ENCODE data around the gene GSK3A. TPM values are rescaled to one million over a fixed set of nuclear protein-coding genes. Genes with fewer than 3 reads are reported as not detected.

The GSK3A gene
- total RNA-seq: 10 to 100 TPM; 48.2 to 49.0 TPM

DNA sequence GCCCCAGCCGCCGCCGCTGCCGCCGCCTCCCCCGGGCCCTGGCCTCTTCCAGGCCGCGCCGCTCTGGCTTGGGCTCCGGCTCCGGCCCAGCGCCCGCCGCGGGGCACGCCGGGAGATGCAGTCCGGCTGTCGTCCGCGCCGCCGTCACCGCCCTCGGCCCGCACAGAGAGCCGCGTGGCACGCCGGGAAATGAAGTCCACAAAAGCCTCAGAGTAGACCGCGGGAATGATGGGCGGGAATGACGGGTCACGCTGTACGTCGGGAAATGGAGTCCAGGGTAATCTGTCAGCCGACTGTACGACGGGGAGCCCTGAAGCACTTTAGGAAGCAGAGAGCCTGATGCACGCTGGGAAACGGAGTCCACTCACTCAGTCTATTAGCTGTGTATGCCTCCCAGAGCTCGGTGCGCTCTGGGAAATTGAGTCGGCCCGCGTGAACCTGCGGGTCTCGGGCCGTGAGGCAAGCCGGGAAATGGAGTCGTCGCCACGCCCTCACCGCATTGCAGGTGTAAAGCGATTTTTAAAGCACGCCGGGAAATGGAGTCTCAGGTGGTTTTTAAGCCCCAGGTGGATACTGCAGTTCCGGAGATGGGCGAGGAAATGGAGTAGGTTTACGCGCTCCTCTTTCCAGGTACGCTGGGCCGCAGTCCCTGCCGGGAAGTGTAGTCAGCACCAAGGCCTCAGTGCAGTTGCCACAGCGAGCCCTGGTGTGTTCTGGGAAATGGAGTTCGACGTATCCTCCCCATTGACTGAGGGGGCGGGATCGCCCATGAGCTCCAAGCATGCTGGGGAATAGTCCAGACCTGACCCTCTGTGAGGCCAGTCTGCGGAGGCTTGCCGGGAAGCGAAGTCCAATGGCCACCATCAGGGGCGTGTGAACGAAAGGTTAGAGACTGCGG lies at the start of gene GSK3A:
GSK3A (minus strand) TSS at position 91 of the 898 bp plus-strand sequence. CDS start 137 bp downstream, outside the sequence.
- POLR2A ChIA-PET: interaction anchor here (0.8 to 2.4 kb wide), 8 partner anchors 9 to 57 kb away, joined by 3 to 15 read pairs (median 4); no protein-coding TSS in a partner anchor
- no peaks in the 10 kb centered on the region for H3K9me3 Mint-ChIP-seq (ENCODE audit: insufficient read depth)

GRCh38 chr19:42291435-42291810 lies 49.0 kb upstream of the GSK3A start:
- H3K27me3 Mint-ChIP-seq (ENCODE audit: low read depth): no peaks in the 10 kb centered on the region
- no peaks in the 10 kb centered on the region for H3K9me3 Mint-ChIP-seq (ENCODE audit: insufficient read depth)
- CTCF ChIA-PET: interaction anchor here (1.2 kb wide), 1 partner anchor 181 kb away, joined by 3 read pairs; no protein-coding TSS in a partner anchor
- DNase-seq: no peak
- POLR2A ChIA-PET: no interaction called here
- H3K27ac Mint-ChIP-seq: peak overlapping the region; percentile 11
- H3K36me3 Mint-ChIP-seq (ENCODE audit: low read depth): peaks cover 40% of the 10 kb centered on the region
- ATAC-seq: no peak
- peaks cover 8% of the 10 kb centered on the region for H3K4me1 Mint-ChIP-seq (ENCODE audit: low read depth)
- H3K4me3 Mint-ChIP-seq: no peak overlapping the region

More for the DNA sequence above, at the start of gene GSK3A:
- DNase-seq (peak; percentile 97), ATAC-seq (peak; percentile 81)
- no peaks in the 10 kb centered on the region for H3K27me3 Mint-ChIP-seq (ENCODE audit: low read depth)
- H3K36me3 Mint-ChIP-seq (ENCODE audit: low read depth): peaks cover 18% of the 10 kb centered on the region
- peak within 1 kb of the TSS; percentile 96 for H3K27ac Mint-ChIP-seq
- H3K4me3 Mint-ChIP-seq: peak within 1 kb of the TSS; percentile 95
- H3K4me1 Mint-ChIP-seq (ENCODE audit: low read depth): peaks cover 54% of the 10 kb centered on the region
- CTCF ChIA-PET: interaction anchor here (0.6 to 9.0 kb wide), 20 partner anchors 9 to 159 kb away, joined by 3 to 113 read pairs (median 4); partner anchors contain the start of genes DEDD2, PAFAH1B3, POU2F2 and PRR19

DNA sequence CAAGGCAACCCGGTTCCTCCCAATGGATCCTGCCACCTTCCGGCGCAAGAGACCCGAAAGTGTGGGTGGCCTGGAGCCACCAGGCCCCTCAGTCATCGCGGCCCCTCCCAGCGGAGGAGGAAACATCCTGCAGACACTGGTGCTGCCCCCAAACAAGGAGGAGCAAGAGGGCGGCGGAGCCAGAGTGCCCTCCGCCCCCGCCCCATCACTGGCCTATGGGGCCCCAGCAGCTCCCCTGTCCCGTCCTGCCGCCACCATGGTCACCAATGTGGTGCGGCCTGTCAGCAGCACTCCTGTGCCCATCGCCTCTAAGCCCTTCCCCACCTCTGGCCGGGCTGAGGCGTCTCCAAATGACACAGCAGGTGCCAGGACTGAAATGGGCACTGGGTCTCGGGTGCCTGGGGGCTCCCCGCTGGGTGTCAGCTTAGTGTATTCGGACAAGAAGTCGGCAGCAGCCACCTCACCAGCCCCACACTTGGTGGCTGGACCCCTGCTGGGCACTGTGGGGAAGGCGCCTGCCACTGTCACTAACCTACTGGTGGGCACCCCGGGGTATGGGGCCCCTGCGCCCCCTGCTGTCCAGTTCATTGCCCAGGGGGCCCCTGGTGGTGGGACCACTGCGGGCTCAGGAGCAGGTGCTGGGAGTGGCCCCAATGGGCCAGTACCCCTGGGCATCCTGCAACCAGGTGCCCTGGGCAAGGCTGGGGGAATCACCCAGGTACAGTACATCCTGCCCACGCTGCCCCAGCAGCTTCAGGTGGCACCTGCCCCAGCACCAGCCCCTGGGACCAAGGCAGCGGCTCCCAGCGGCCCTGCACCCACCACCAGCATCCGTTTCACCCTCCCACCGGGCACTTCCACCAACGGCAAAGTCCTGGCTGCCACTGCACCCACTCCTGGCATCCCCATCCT lies 48.4 kb upstream of the GSK3A start:
- POLR2A ChIA-PET: no interaction called here
- Mint-ChIP-seq H3K9me3 (ENCODE audit: insufficient read depth) (no peaks in the 10 kb centered on the region), H3K27me3 (ENCODE audit: low read depth) (no peaks in the 10 kb centered on the region), H3K36me3 (ENCODE audit: low read depth) (peaks cover 36% of the 10 kb centered on the region), H3K4me3 (no peak overlapping the region), H3K4me1 (ENCODE audit: low read depth) (peaks cover 12% of the 10 kb centered on the region), H3K27ac (no peak overlapping the region)
- DNase-seq (peak; percentile 65), ATAC-seq (peak; percentile 75)
- CTCF ChIA-PET: interaction anchor here (1.2 kb wide), 1 partner anchor 181 kb away, joined by 3 read pairs; no protein-coding TSS in a partner anchor

DNA sequence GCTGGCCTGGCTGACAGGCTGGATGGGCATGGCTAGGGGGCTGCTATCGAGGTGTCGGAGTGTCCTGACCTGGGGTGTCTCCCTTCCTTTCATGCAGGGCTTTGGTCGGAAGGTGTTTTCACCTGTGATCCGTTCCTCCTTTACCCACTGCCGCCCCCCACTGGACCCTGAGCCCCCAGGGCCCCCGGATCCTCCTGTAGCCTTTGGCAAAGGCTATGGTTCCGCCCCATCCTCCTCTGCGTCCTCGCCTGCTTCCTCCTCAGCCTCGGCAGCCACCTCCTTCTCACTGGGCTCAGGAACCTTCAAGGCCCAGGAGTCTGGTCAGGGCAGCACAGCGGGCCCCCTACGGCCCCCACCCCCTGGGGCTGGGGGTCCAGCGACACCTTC lies 47.7 kb upstream of the GSK3A start:
- CTCF ChIA-PET: interaction anchor here (1.2 kb wide), 1 partner anchor 180 kb away, joined by 3 read pairs; no protein-coding TSS in a partner anchor
- no peaks in the 10 kb centered on the region for H3K27me3 Mint-ChIP-seq (ENCODE audit: low read depth)
- no peak overlapping the region for H3K27ac Mint-ChIP-seq
- no peak for ATAC-seq
- peaks cover 35% of the 10 kb centered on the region for H3K36me3 Mint-ChIP-seq (ENCODE audit: low read depth)
- no peak overlapping the region for H3K4me3 Mint-ChIP-seq
- peaks cover 18% of the 10 kb centered on the region for H3K4me1 Mint-ChIP-seq (ENCODE audit: low read depth)
- H3K9me3 Mint-ChIP-seq (ENCODE audit: insufficient read depth): no peaks in the 10 kb centered on the region
- POLR2A ChIA-PET: no interaction called here
- no peak for DNase-seq

GRCh38 chr19:42289556-42290041 lies 47.2 kb upstream of the GSK3A start:
- H3K4me3 Mint-ChIP-seq: no peak overlapping the region
- ChIA-PET CTCF (no interaction called here), POLR2A (interaction anchor here (1.1 kb wide), 1 partner anchor 10 kb away, joined by 3 read pairs; no protein-coding TSS in a partner anchor)
- ATAC-seq: no peak
- H3K27me3 Mint-ChIP-seq (ENCODE audit: low read depth): no peaks in the 10 kb centered on the region
- H3K36me3 Mint-ChIP-seq (ENCODE audit: low read depth): peaks cover 35% of the 10 kb centered on the region
- H3K4me1 Mint-ChIP-seq (ENCODE audit: low read depth): peaks cover 23% of the 10 kb centered on the region
- no peak overlapping the region for H3K27ac Mint-ChIP-seq
- DNase-seq: no peak
- H3K9me3 Mint-ChIP-seq (ENCODE audit: insufficient read depth): no peaks in the 10 kb centered on the region

GRCh38 chr19:42288881-42289555 lies 46.6 kb upstream of the GSK3A start:
- no peak overlapping the region for H3K4me3 Mint-ChIP-seq
- H3K27ac Mint-ChIP-seq: no peak overlapping the region
- H3K4me1 Mint-ChIP-seq (ENCODE audit: low read depth): peaks cover 23% of the 10 kb centered on the region
- no peaks in the 10 kb centered on the region for H3K27me3 Mint-ChIP-seq (ENCODE audit: low read depth)
- ChIA-PET POLR2A (interaction anchor here (1.1 kb wide), 1 partner anchor 9 kb away, joined by 3 read pairs; no protein-coding TSS in a partner anchor), CTCF (interaction anchor here (1.5 kb wide), 1 partner anchor 104 kb away, joined by 5 read pairs; no protein-coding TSS in a partner anchor)
- ATAC-seq (no peak), DNase-seq (no peak)
- H3K9me3 Mint-ChIP-seq (ENCODE audit: insufficient read depth): no peaks in the 10 kb centered on the region
- peaks cover 31% of the 10 kb centered on the region for H3K36me3 Mint-ChIP-seq (ENCODE audit: low read depth)

DNA sequence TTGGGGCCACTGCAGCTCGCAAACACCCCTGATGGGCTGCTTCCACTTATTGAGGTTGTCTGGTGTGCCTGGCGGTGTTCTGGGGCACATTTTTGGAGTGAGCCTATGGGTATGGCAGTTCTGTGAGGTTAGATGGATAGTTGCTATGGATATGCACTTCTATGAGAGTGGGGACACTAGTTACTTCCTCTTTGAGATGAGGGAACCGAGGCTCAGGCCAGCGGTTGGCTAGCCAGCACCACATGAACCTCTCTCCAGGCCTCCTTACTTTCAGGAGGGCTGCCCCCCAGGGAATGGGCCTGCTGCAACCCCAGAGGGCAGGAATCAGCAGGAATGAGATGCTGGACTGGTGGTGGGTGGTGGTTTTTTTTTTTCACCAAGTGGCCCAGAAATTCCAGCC lies 46.0 kb upstream of the GSK3A start:
- POLR2A ChIA-PET: interaction anchor here (1.1 kb wide), 1 partner anchor 9 kb away, joined by 3 read pairs; no protein-coding TSS in a partner anchor
- Mint-ChIP-seq H3K4me1 (ENCODE audit: low read depth) (peaks cover 23% of the 10 kb centered on the region), H3K9me3 (ENCODE audit: insufficient read depth) (no peaks in the 10 kb centered on the region), H3K27ac (no peak overlapping the region), H3K27me3 (ENCODE audit: low read depth) (no peaks in the 10 kb centered on the region), H3K36me3 (ENCODE audit: low read depth) (peaks cover 26% of the 10 kb centered on the region), H3K4me3 (no peak overlapping the region)
- CTCF ChIA-PET: interaction anchor here (1.5 kb wide), 1 partner anchor 104 kb away, joined by 5 read pairs; no protein-coding TSS in a partner anchor
- ATAC-seq: no peak
- no peak for DNase-seq

GRCh38 chr19:42287827-42288107 lies 45.4 kb upstream of the GSK3A start:
- Mint-ChIP-seq H3K9me3 (ENCODE audit: insufficient read depth) (no peaks in the 10 kb centered on the region), H3K4me1 (ENCODE audit: low read depth) (peaks cover 23% of the 10 kb centered on the region), H3K36me3 (ENCODE audit: low read depth) (peaks cover 23% of the 10 kb centered on the region), H3K4me3 (no peak overlapping the region), H3K27me3 (ENCODE audit: low read depth) (no peaks in the 10 kb centered on the region), H3K27ac (no peak overlapping the region)
- ATAC-seq (no peak), DNase-seq (no peak)
- ChIA-PET CTCF (interaction anchor here (1.5 to 1.6 kb wide), 2 partner anchors 9 to 103 kb away, joined by 4 to 5 read pairs; no protein-coding TSS in a partner anchor), POLR2A (no interaction called here)

- H3K4me1 Mint-ChIP-seq (ENCODE audit: low read depth): peaks cover 27% of the 10 kb centered on the region
- no peak overlapping the region for H3K4me3 Mint-ChIP-seq
- H3K9me3 Mint-ChIP-seq (ENCODE audit: insufficient read depth): no peaks in the 10 kb centered on the region
- peaks cover 23% of the 10 kb centered on the region for H3K36me3 Mint-ChIP-seq (ENCODE audit: low read depth)
- no peak for DNase-seq
- H3K27me3 Mint-ChIP-seq (ENCODE audit: low read depth): no peaks in the 10 kb centered on the region
- no peak for ATAC-seq
- CTCF ChIA-PET: interaction anchor here (1.5 to 1.6 kb wide), 2 partner anchors 9 to 102 kb away, joined by 4 to 5 read pairs; no protein-coding TSS in a partner anchor
- POLR2A ChIA-PET: no interaction called here
- no peak overlapping the region for H3K27ac Mint-ChIP-seq
Observed at GRCh38 chr19:42287017-42287826, 44.8 kb upstream of the GSK3A start.

DNA sequence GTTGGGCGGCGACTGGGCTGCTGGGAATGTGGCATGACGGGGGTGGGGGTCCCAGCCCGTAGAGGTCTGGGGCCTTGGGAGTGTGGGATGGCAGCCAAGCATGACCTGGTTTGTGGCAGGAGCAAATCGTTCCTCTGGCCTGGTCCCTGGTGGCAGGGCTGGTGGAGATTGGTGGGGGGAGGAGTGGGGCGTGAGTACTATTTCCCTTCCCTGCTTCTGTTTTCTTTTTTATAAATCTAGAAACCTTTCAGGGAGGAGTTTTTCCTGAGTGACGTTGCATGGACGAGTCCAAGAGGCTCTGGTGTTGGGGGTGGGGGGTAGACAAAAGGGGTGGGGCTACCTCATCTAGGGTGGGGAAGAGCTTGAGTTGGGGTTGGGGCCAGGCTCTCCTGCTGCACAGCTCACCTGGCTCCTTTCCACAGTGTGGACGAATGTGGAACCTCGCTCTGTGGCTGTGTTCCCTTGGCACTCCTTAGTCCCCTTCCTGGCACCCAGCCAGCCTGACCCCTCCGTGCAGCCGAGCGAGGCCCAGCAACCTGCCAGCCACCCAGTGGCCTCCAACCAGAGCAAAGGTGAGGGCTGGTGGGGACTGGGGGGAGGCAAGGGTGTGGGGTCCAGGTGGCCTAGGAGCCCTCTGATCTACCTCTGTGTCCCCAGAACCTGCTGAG lies 44.1 kb upstream of the GSK3A start:
- H3K36me3 Mint-ChIP-seq (ENCODE audit: low read depth): peaks cover 17% of the 10 kb centered on the region
- H3K27ac Mint-ChIP-seq: peak overlapping the region; percentile 53
- CTCF ChIA-PET: interaction anchor here (1.6 to 2.4 kb wide), 2 partner anchors 9 to 10 kb away, joined by 4 to 13 read pairs; no protein-coding TSS in a partner anchor
- H3K4me1 Mint-ChIP-seq (ENCODE audit: low read depth): peaks cover 28% of the 10 kb centered on the region
- H3K27me3 Mint-ChIP-seq (ENCODE audit: low read depth): no peaks in the 10 kb centered on the region
- H3K4me3 Mint-ChIP-seq: peak overlapping the region; percentile 79
- DNase-seq (no peak), ATAC-seq (no peak)
- POLR2A ChIA-PET: no interaction called here
- H3K9me3 Mint-ChIP-seq (ENCODE audit: insufficient read depth): no peaks in the 10 kb centered on the region
